HepG2 (cell line): ENCODE data around the gene IL17RC. TPM values are rescaled to one million over a fixed set of nuclear protein-coding genes. Genes with fewer than 3 reads are reported as not detected.

Source experiments
- ATAC-seq: fragments of 200-7000 bp; cut with Tn5 transposase; 3 replicates; pipeline ENCODE4 v1.9.1; 2020; ENCODE audit warnings: mild to moderate bottlenecking, moderate library complexity
- BruUV-seq: library from RNA; stranded (reverse); fragments of 400-500 nt; replicated peaks from 2 replicates; lab custom pipeline; 2021; lab: Mats Ljungman, UMichigan
- CTCF ChIA-PET: fragments of 300-600 bp; formaldehyde crosslinking; extraction: SDS; loops from one replicate; lab custom pipeline; 2021; ENCODE audit warnings: low total read pairs, inconsistent platforms, low intra/inter-chr PET ratio; lab: Yijun Ruan, JAX
- POLR2A ChIA-PET: fragments of 350-600 bp; sonication (Branson Sonifier 250); formaldehyde crosslinking; loops from one replicate; lab custom pipeline; 2020; ENCODE audit warnings: antibody characterized with exemption, inconsistent platforms; lab: Yijun Ruan, JAX
- DNase-seq: peaks from one replicate; pipeline ENCODE4 v3.0.0-alpha.2; 2015; ENCODE audit warnings: low spot score
- FAIRE-seq: peaks from 3 replicates; lab custom pipeline; 2011; peaks lifted over from hg19 to GRCh38; lab: Jason Lieb, UNC
- H2AFZ ChIP-seq: one replicate; pipeline ENCODE4 v1.6.1; 2011; ENCODE audit warnings: low read length, inconsistent platforms
- H3K27ac ChIP-seq: fragments of 300-600 bp; 3 replicates; pipeline ENCODE4 v1.8.0; 2011; ENCODE audit warnings: mixed run types, mild to moderate bottlenecking, mixed read lengths, low read length, inconsistent platforms; ENCODE audit not compliant: insufficient read depth; ENCODE audit errors: extremely low read length
- H3K27me3 ChIP-seq, 2 experiments: fragments of 200-600 bp in 1 of 2; 2 replicates in 1 of 2; 3 replicates in 1 of 2; pipeline versions ENCODE4 v1.6.0 to v1.8.0; 2011; ENCODE audit warnings: low read length in 2 of 2, mild to moderate bottlenecking in 2 of 2, moderate library complexity in 2 of 2, inconsistent platforms in 1 of 2; ENCODE audit not compliant: insufficient read depth in 2 of 2, control insufficient read depth in 1 of 2
- H3K36me3 ChIP-seq, 2 experiments: fragments of 200-600 bp in 1 of 2; replicated peaks in 1 of 2; 2 replicates in 1 of 2; 3 replicates in 1 of 2; pipeline versions ENCODE4 v1.5.1 to v1.8.0; 2011; ENCODE audit warnings: low read length in 2 of 2, inconsistent platforms in 1 of 2; ENCODE audit not compliant: insufficient read depth in 2 of 2, control insufficient read depth in 1 of 2
- H3K4me1 ChIP-seq: 2 replicates; pipeline ENCODE4 v1.5.1; 2012; ENCODE audit warnings: low read length, inconsistent platforms; ENCODE audit not compliant: insufficient read depth
- H3K4me2 ChIP-seq: 2 replicates; pipeline ENCODE4 v1.6.0; 2011; ENCODE audit warnings: low read depth, low read length, inconsistent platforms
- H3K4me3 ChIP-seq, 3 experiments: fragments of 200-600 bp in 1 of 3; sonication (generic), shearing (Covaris generic) in 1 of 3; replicated peaks in 1 of 3; 2 replicates each; pipeline ENCODE4 v1.5.1; 2011 to 2016; ENCODE audit warnings: low read length in 3 of 3, inconsistent platforms in 2 of 3, low read depth in 2 of 3, mild to moderate bottlenecking in 2 of 3, control low read depth in 1 of 3, mixed read lengths in 1 of 3; ENCODE audit not compliant: insufficient read depth in 1 of 3
- H3K79me2 ChIP-seq: one replicate; pipeline ENCODE4 v1.6.1; 2011; ENCODE audit warnings: low read length, inconsistent platforms; ENCODE audit not compliant: insufficient read depth
- H3K9ac ChIP-seq: 2 replicates; pipeline ENCODE4 v1.6.0; 2011; ENCODE audit warnings: mild to moderate bottlenecking, low read depth, low read length, inconsistent platforms; ENCODE audit not compliant: insufficient read depth
- H3K9me3 ChIP-seq: 2 replicates; pipeline ENCODE4 v1.5.1; 2012; ENCODE audit warnings: mild to moderate bottlenecking, low read length
- H4K20me1 ChIP-seq: 2 replicates; pipeline ENCODE4 v1.6.0; 2011; ENCODE audit warnings: inconsistent platforms, mild to moderate bottlenecking, low read length, moderate library complexity; ENCODE audit not compliant: insufficient read depth
- DBP ChIP-seq: sonication (generic); formaldehyde crosslinking; IDR thresholded peaks from 2 replicates; pipeline ENCODE4 v1.4.0; 2020; ENCODE audit warnings: missing genetic modification reagents; ENCODE audit errors: not compliant biosample characterization
- ELF1 ChIP-seq: sonication (generic); formaldehyde crosslinking; IDR thresholded peaks from 2 replicates; pipeline ENCODE4 v1.4.0; 2020; ENCODE audit warnings: missing genetic modification reagents
- FOXP4 ChIP-seq: sonication (generic); formaldehyde crosslinking; IDR thresholded peaks from 2 replicates; pipeline ENCODE4 v1.4.0; 2020; ENCODE audit warnings: missing genetic modification reagents
- MTA3 ChIP-seq: sonication (generic); formaldehyde crosslinking; IDR thresholded peaks from 2 replicates; pipeline ENCODE4 v1.4.0; 2020; ENCODE audit warnings: missing genetic modification reagents
- RXRB ChIP-seq: IDR thresholded peaks from 2 replicates; pipeline ENCODE4 v1.6.1; 2016; ENCODE audit warnings: borderline replicate concordance, missing genetic modification reagents, missing compliant biosample characterization
- SMAD1 ChIP-seq: sonication (generic); formaldehyde crosslinking; IDR thresholded peaks from 2 replicates; pipeline ENCODE4 v1.4.0; 2020; ENCODE audit warnings: missing genetic modification reagents, low read depth, mild to moderate bottlenecking, borderline replicate concordance
- TGIF2 ChIP-seq: IDR thresholded peaks from 2 replicates; pipeline ENCODE4 v1.6.1; 2016; ENCODE audit warnings: control low read depth, missing compliant biosample characterization
- ZFYVE20 ChIP-seq: sonication (generic); formaldehyde crosslinking; IDR thresholded peaks from 2 replicates; pipeline ENCODE4 v1.8.0; 2023; ENCODE audit warnings: low read depth, mild to moderate bottlenecking, moderate library complexity, missing genetic modification reagents, borderline replicate concordance
- ZNF468 ChIP-seq: sonication (generic); formaldehyde crosslinking; IDR thresholded peaks from 2 replicates; pipeline ENCODE4 v1.8.0; 2022; ENCODE audit warnings: mild to moderate bottlenecking, moderate library complexity, missing genetic modification reagents
- ZNF503 ChIP-seq: sonication (generic); formaldehyde crosslinking; IDR thresholded peaks from 2 replicates; pipeline ENCODE4 v1.4.0; 2020; ENCODE audit warnings: missing genetic modification reagents
- ZNF792 ChIP-seq: IDR thresholded peaks from 2 replicates; pipeline ENCODE4 v1.6.1; 2016
- WGBS: methylation state at CpG from one replicate; pipeline ENCODE4 v1.1.6; 2017; ENCODE audit warnings: low lambda C conversion rate; 5-methylcytosine and 5-hydroxymethylcytosine counted together
- in situ Hi-C: cut with HindIII; loops from 2 replicates; pipeline ENCODE4 v1.10.0; 2017; ENCODE audit warnings: low pct_unique_long_range_greater_than_20kb; ENCODE audit not compliant: extremely low pct_ligation_motif_present
- intact Hi-C: fragments of 100-400 bp; cut with micrococcal nuclease; formaldehyde crosslinking; loops from one replicate; pipeline ENCODE4 v1.10.0; 2022; ENCODE audit not compliant: unreplicated experiment
- polyA plus RNA-seq, 8 experiments: library from polyadenylated mRNA; depleted of rRNA in 3 of 8; stranded (reverse) in 7 of 8; unstranded in 1 of 8; fragments of >200 nt; fragmentation: Illumina TruSeq in 4 of 8; extraction: Trizol in 4 of 8; gene quantifications; 2 replicates each; pipeline versions ENCODE4 v1.2.1 to v1.2.3, GENCODE V29; 2011 to 2016; ENCODE audit warnings: low read depth in 4 of 8, missing spikeins in 1 of 8, mixed read lengths in 1 of 8; ENCODE audit not compliant: insufficient read depth in 1 of 8
- total RNA-seq, 5 experiments: library from RNA; depleted of rRNA; stranded (reverse); fragments of >200 nt; fragmentation: Illumina TruSeq; extraction: Trizol; gene quantifications; 2 replicates each; pipeline ENCODE4 v1.2.3, GENCODE V29; 2016; ENCODE audit warnings: low read depth in 1 of 5

IL17RC gene
- total and polyA plus RNA-seq, 2 of the 13 experiments (the other 11 are each of a cell fraction or from before 2014, with no cell fraction given): 20.7 to 24.0 TPM

- in situ Hi-C loops: no loop called here
- H3K4me1 ChIP-seq: peaks cover 20% of the 10 kb centered on the region
- H3K4me2 ChIP-seq: no peak overlapping the region
- BruUV-seq: no TSS peak
- H3K4me3 ChIP-seq: no peak overlapping the region
- H3K27ac ChIP-seq: no peak overlapping the region
- no peak for TF ChIP-seq FOXP4 (CRISPR knock-in tag)
- no peak for TF ChIP-seq ZNF792 (CRISPR knock-in tag)
- no peak for TF ChIP-seq ZFYVE20 (CRISPR knock-in tag)
- no peak for TF ChIP-seq ZNF503 (CRISPR knock-in tag)
- TF ChIP-seq SMAD1 (CRISPR knock-in tag): no peak
- TF ChIP-seq DBP (CRISPR knock-in tag): no peak
- TF ChIP-seq ZNF468 (CRISPR knock-in tag): no peak
- no peak for TF ChIP-seq MTA3 (CRISPR knock-in tag)
- no peak for TF ChIP-seq ELF1
- no peak for TF ChIP-seq TGIF2 (CRISPR knock-in tag)
- no peak for TF ChIP-seq RXRB (CRISPR knock-in tag)
- TF ChIP-seq, all 625 proteins: peak for 0
- POLR2A ChIA-PET: no interaction called here
- H3K27me3 ChIP-seq: no peaks in the 10 kb centered on the region
- H3K79me2 ChIP-seq: peaks cover 8% of the 10 kb centered on the region
- no peak for DNase-seq
- 100% methylated on average over 3 of the region's 3 CpGs for WGBS
- H2AFZ ChIP-seq: no peak overlapping the region
- CTCF ChIA-PET: no interaction called here
- no peak overlapping the region for H3K9ac ChIP-seq
- intact Hi-C loops: no loop called here
- no peak for ATAC-seq
- peaks cover 18 to 38% of the 10 kb centered on the region in 2 experiments for H3K36me3 ChIP-seq
- H4K20me1 ChIP-seq: no peaks in the 10 kb centered on the region
- H3K9me3 ChIP-seq: no peaks in the 10 kb centered on the region
- FAIRE-seq: no peak
These were observed 8.6 kb upstream of the IL17RC start for GRCh38 chr3:9908286-9908685.
